Measurements from ENCODE around the gene STRA6. TPM values are rescaled to one million over a fixed set of nuclear protein-coding genes. Genes with fewer than 3 reads are reported as not detected.

The STRA6 gene
- total RNA-seq, 4 donors from 2014 or later: 0.39 to 1.9 TPM; not detected in 2

- no peaks in the 10 kb centered on the region for H3K4me1 ChIP-seq
- no peaks in the 10 kb centered on the region for H3K36me3 ChIP-seq
- peaks cover 0 to 3% (median 0%) of the 10 kb centered on the region in 4 donors for H3K9me3 ChIP-seq
- no peak for DNase-seq (ENCODE audit: low spot score in 2 of 2)
- H3K27me3 ChIP-seq: no peaks in the 10 kb centered on the region
- no peak overlapping the region for H3K27ac ChIP-seq
- WGBS, 2 donors: 32 to 37% methylated on average over 4 of the region's 4 CpGs
- no peak overlapping the region for H3K4me3 ChIP-seq
- no peak for TF ChIP-seq EP300 (IDR thresholded peaks at IDR 0.05)
- no peak for TF ChIP-seq POLR2A (IDR thresholded peaks at IDR 0.05)
- no peak for TF ChIP-seq CTCF (IDR thresholded peaks at IDR 0.05)
Measured at GRCh38 chr15:74209997-74210671, 7.5 kb upstream of the STRA6 start.

GRCh38 chr15:74209560-74209958 lies 7.0 kb upstream of the STRA6 start:
- TF ChIP-seq CTCF (IDR thresholded peaks at IDR 0.05) (no peak), POLR2A (IDR thresholded peaks at IDR 0.05) (no peak), EP300 (IDR thresholded peaks at IDR 0.05) (no peak)
- H3K27me3 ChIP-seq: no peaks in the 10 kb centered on the region
- no peak overlapping the region for H3K4me3 ChIP-seq
- peaks cover 0 to 3% (median 0%) of the 10 kb centered on the region in 4 donors for H3K9me3 ChIP-seq
- WGBS, 2 donors: 75 to 88% methylated on average over 5 of the region's 5 CpGs
- H3K4me1 ChIP-seq: no peaks in the 10 kb centered on the region
- no peaks in the 10 kb centered on the region for H3K36me3 ChIP-seq
- DNase-seq (ENCODE audit: low spot score in 2 of 2): no peak
- H3K27ac ChIP-seq: no peak overlapping the region

GRCh38 chr15:74208901-74209559 lies 6.4 kb upstream of the STRA6 start:
- TF ChIP-seq POLR2A (IDR thresholded peaks at IDR 0.05): no peak
- TF ChIP-seq EP300 (IDR thresholded peaks at IDR 0.05): no peak
- TF ChIP-seq CTCF (IDR thresholded peaks at IDR 0.05): no peak
- H3K9me3 ChIP-seq: peaks cover 0 to 3% (median 0%) of the 10 kb centered on the region in 4 donors
- H3K4me1 ChIP-seq: peaks cover 0 to 4% (median 0%) of the 10 kb centered on the region in 4 donors
- no peaks in the 10 kb centered on the region for H3K36me3 ChIP-seq
- H3K27ac ChIP-seq: no peak overlapping the region
- H3K4me3 ChIP-seq: no peak overlapping the region
- no peak for DNase-seq (ENCODE audit: low spot score in 2 of 2)
- 35 to 36% methylated on average over 10 to 11 of the region's 11 CpGs for WGBS, 2 donors
- H3K27me3 ChIP-seq: no peaks in the 10 kb centered on the region

GRCh38 chr15:74208496-74208895 lies 5.9 kb upstream of the STRA6 start:
- WGBS, 2 donors: 64 to 72% methylated on average over 6 of the region's 6 CpGs
- Histone ChIP-seq H3K4me3 (no peak overlapping the region), H3K4me1 (peaks cover 0 to 10% (median 0%) of the 10 kb centered on the region in 4 donors), H3K36me3 (no peaks in the 10 kb centered on the region), H3K27ac (no peak overlapping the region), H3K9me3 (peaks cover 0 to 3% (median 0%) of the 10 kb centered on the region in 4 donors), H3K27me3 (no peaks in the 10 kb centered on the region)
- DNase-seq (ENCODE audit: low spot score in 2 of 2): no peak
- TF ChIP-seq CTCF (IDR thresholded peaks at IDR 0.05) (no peak), POLR2A (IDR thresholded peaks at IDR 0.05) (no peak), EP300 (IDR thresholded peaks at IDR 0.05) (no peak)
